Measurements from ENCODE around the gene FRRS1.

FRRS1 gene

GRCh38 chr1:99728494-99729235, 37.8 kb downstream of the FRRS1 start:
- ChIA-PET POLR2A (no interaction called here), CTCF (interaction anchor here (0.6 to 1.8 kb wide), 11 partner anchors 11 to 999 kb away, joined by 3 to 8 read pairs (median 3); no protein-coding TSS in a partner anchor)
- no peak overlapping the region for H3K27ac ChIP-seq (ENCODE audit: extremely low read depth, low read depth, low read length)
- TF ChIP-seq ZNF629 (tag by site-specific recombination; IDR thresholded peaks at IDR 0.05) (peak; percentile 27; the same call in 1 of the 2 replicates), HOXA7 (CRISPR knock-in tag; IDR thresholded peaks at IDR 0.05; ENCODE audit: borderline replicate concordance) (no peak)
- no peaks in the 10 kb centered on the region for H3K4me1 ChIP-seq (ENCODE audit: control insufficient read depth, insufficient read depth, low read length)
- H3K36me3 ChIP-seq (ENCODE audit: control insufficient read depth in 2 of 2, insufficient read depth in 1 of 2, low read length in 2 of 2): no peaks in the 10 kb centered on the region
- H3K4me3 ChIP-seq (ENCODE audit: low read depth, low read length): no peak overlapping the region
- no peaks in the 10 kb centered on the region for H3K9me3 ChIP-seq (ENCODE audit: control insufficient read depth, insufficient read depth, low read depth, low read length)

GRCh38 chr1:99727575-99728185, 38.8 kb downstream of the FRRS1 start:
- Histone ChIP-seq H3K4me3 (ENCODE audit: low read depth, low read length) (no peak overlapping the region), H3K27ac (ENCODE audit: extremely low read depth, low read depth, low read length) (no peak overlapping the region), H3K4me1 (ENCODE audit: control insufficient read depth, insufficient read depth, low read length) (no peaks in the 10 kb centered on the region), H3K36me3 (ENCODE audit: control insufficient read depth in 2 of 2, insufficient read depth in 1 of 2, low read length in 2 of 2) (no peaks in the 10 kb centered on the region), H3K9me3 (ENCODE audit: control insufficient read depth, insufficient read depth, low read depth, low read length) (no peaks in the 10 kb centered on the region)
- ChIA-PET POLR2A (no interaction called here), CTCF (interaction anchor here (0.6 to 1.8 kb wide), 3 partner anchors 11 to 49 kb away, joined by 3 to 8 read pairs (median 4); no protein-coding TSS in a partner anchor)
- TF ChIP-seq BCL11A (tag by site-specific recombination; IDR thresholded peaks at IDR 0.05; ENCODE audit: low read depth): no peak
- TF ChIP-seq GLIS1 (tag by site-specific recombination; IDR thresholded peaks at IDR 0.05): peak; percentile 79

- CTCF ChIA-PET: interaction anchor here (0.6 kb wide), 1 partner anchor 334 kb away, joined by 3 read pairs; no protein-coding TSS in a partner anchor
- TF ChIP-seq ZNF645 (tag by site-specific recombination; IDR thresholded peaks at IDR 0.05): no peak
- no peak for TF ChIP-seq ZNF571 (tag by site-specific recombination; IDR thresholded peaks at IDR 0.05)
- TF ChIP-seq GLIS2 (tag by site-specific recombination; IDR thresholded peaks at IDR 0.05): no peak
- no peak for TF ChIP-seq ZNF549 (tag by site-specific recombination; IDR thresholded peaks at IDR 0.05)
- no peak for TF ChIP-seq ZNF274 (IDR thresholded peaks at IDR 0.05; ENCODE audit: low read length)
- no peak for TF ChIP-seq ZNF274 (tag by site-specific recombination; IDR thresholded peaks at IDR 0.05; ENCODE audit: borderline replicate concordance)
- no peak for TF ChIP-seq ZNF223 (tag by site-specific recombination; IDR thresholded peaks at IDR 0.05)
- no peak for TF ChIP-seq ZNF701 (tag by site-specific recombination; IDR thresholded peaks at IDR 0.05)
- no peak for TF ChIP-seq MEIS1 (CRISPR knock-in tag; IDR thresholded peaks at IDR 0.05; ENCODE audit: borderline replicate concordance)
- TF ChIP-seq ZSCAN23 (tag by site-specific recombination; IDR thresholded peaks at IDR 0.05): no peak
- TF ChIP-seq ZSCAN16 (tag by site-specific recombination; IDR thresholded peaks at IDR 0.05): no peak
- no peak for TF ChIP-seq KLF7 (tag by site-specific recombination; IDR thresholded peaks at IDR 0.05; ENCODE audit: borderline replicate concordance)
- no peak for TF ChIP-seq ZNF350 (tag by site-specific recombination; IDR thresholded peaks at IDR 0.05)
- no peak for TF ChIP-seq ZNF768 (tag by site-specific recombination; IDR thresholded peaks at IDR 0.05)
- TF ChIP-seq ZNF510 (tag by site-specific recombination; IDR thresholded peaks at IDR 0.05; ENCODE audit: insufficient replicate concordance): no peak
- no peak for TF ChIP-seq SCRT2 (tag by site-specific recombination; IDR thresholded peaks at IDR 0.05)
- no peak for TF ChIP-seq ZNF785 (tag by site-specific recombination; IDR thresholded peaks at IDR 0.05)
- TF ChIP-seq ZNF621 (tag by site-specific recombination; IDR thresholded peaks at IDR 0.05): no peak
- no peak for TF ChIP-seq ZNF37A (tag by site-specific recombination; IDR thresholded peaks at IDR 0.05)
- POLR2A ChIA-PET: no interaction called here
- H3K36me3 ChIP-seq (ENCODE audit: control insufficient read depth in 2 of 2, insufficient read depth in 1 of 2, low read length in 2 of 2): no peaks in the 10 kb centered on the region
- no peaks in the 10 kb centered on the region for H3K4me1 ChIP-seq (ENCODE audit: control insufficient read depth, insufficient read depth, low read length)
- no peak overlapping the region for H3K27ac ChIP-seq (ENCODE audit: extremely low read depth, low read depth, low read length)
- H3K9me3 ChIP-seq (ENCODE audit: control insufficient read depth, insufficient read depth, low read depth, low read length): no peaks in the 10 kb centered on the region
- no peak overlapping the region for H3K4me3 ChIP-seq (ENCODE audit: low read depth, low read length)
These were observed 39.6 kb downstream of the FRRS1 start for GRCh38 chr1:99726818-99727217.

All from HEK293 (cell line).